Spleen (tissue), 11 donors: ENCODE measurements around the gene SYNJ2. TPM values are rescaled to one million over a fixed set of nuclear protein-coding genes. Genes with fewer than 3 reads are reported as not detected.

ENCODE experiments used
- DNase-seq: peaks from one replicate; pipeline ENCODE4 v3.0.0-alpha.2; 2020
- H3K27ac ChIP-seq, 8 donors: fragments of 200-600 bp; sonication (generic) in 7 of 8; 1 replicate in 4 of 8; 2 replicates in 4 of 8; pipeline versions ENCODE4 v1.5.0 to v1.8.0; 2016 to 2021; ENCODE audit warnings: inconsistent platforms in 4 of 8, mild to moderate bottlenecking in 4 of 8, moderate library complexity in 1 of 8
- H3K27me3 ChIP-seq, 7 donors: fragments of 200-600 bp; sonication (generic) in 6 of 7; replicated peaks in 1 of 7; 1 replicate in 4 of 7; 2 replicates in 3 of 7; pipeline versions ENCODE4 v1.5.0 to v1.8.0; 2016 to 2021; ENCODE audit warnings: inconsistent platforms in 3 of 7, mild to moderate bottlenecking in 1 of 7
- H3K36me3 ChIP-seq, 6 donors: fragments of 200-600 bp; sonication (generic) in 5 of 6; 1 replicate in 4 of 6; 2 replicates in 2 of 6; pipeline versions ENCODE4 v1.5.0 to v1.8.0; 2016 to 2021; ENCODE audit warnings: inconsistent platforms in 2 of 6
- H3K4me1 ChIP-seq, 6 donors: fragments of 200-600 bp; sonication (generic) in 5 of 6; 1 replicate in 3 of 6; 2 replicates in 3 of 6; pipeline versions ENCODE4 v1.5.0 to v1.8.0; 2016 to 2021; ENCODE audit warnings: inconsistent platforms in 3 of 6
- H3K4me3 ChIP-seq, 8 donors: fragments of 200-600 bp; sonication (generic) in 7 of 8; 1 replicate in 4 of 8; 2 replicates in 4 of 8; pipeline versions ENCODE4 v1.5.0 to v1.8.0; 2016 to 2021; ENCODE audit warnings: inconsistent platforms in 4 of 8, mild to moderate bottlenecking in 4 of 8, moderate library complexity in 2 of 8
- H3K9me3 ChIP-seq, 8 donors: fragments of 200-600 bp; sonication (generic) in 7 of 8; 1 replicate in 4 of 8; 2 replicates in 4 of 8; pipeline versions ENCODE4 v1.5.0 to v1.8.0; 2016 to 2021; ENCODE audit warnings: inconsistent platforms in 4 of 8
- CTCF ChIP-seq, 11 experiments: fragments of 200-600 bp in 7 of 11; fragments of 450-650 bp in 4 of 11; sonication (generic) in 4 of 11; IDR thresholded peaks in 8 of 11; conservative IDR thresholded peaks in 3 of 11; 1 replicate in 7 of 11; 2 replicates in 4 of 11; pipeline versions ENCODE4 v1.4.0 to v1.8.0; 2016 to 2021; ENCODE audit warnings: antibody characterized with exemption in 11 of 11, inconsistent platforms in 4 of 11, mild to moderate bottlenecking in 1 of 11
- POLR2A ChIP-seq, 3 donors: fragments of 450-650 bp; IDR thresholded peaks; one replicate each; pipeline ENCODE4 v1.5.1; 2017; ENCODE audit warnings: antibody characterized with exemption in 3 of 3, mild to moderate bottlenecking in 1 of 3
- POLR2AphosphoS5 ChIP-seq, 3 donors: sonication (generic); formaldehyde crosslinking; IDR thresholded peaks; one replicate each; pipeline ENCODE4 v1.5.1; 2017; ENCODE audit warnings: antibody characterized with exemption in 3 of 3
- WGBS, 5 donors: extraction: QIAGEN DNeasy Blood & Tissue Kit in 3 of 5; methylation state at CpG; one replicate each; pipeline versions ENCODE4 v1.1.5 to v1.1.7; 2013 to 2018; 5-methylcytosine and 5-hydroxymethylcytosine counted together
- intact Hi-C: fragments of 100-400 bp; cut with DNase I; formaldehyde crosslinking; loops from one replicate; pipeline ENCODE4 v1.15.0; 2023; ENCODE audit warnings: low total_unique reads
- polyA plus RNA-seq, 3 donors: library from polyadenylated mRNA; stranded (reverse); fragments of 200-250 nt; gene quantifications; one replicate each; pipeline ENCODE4 v1.2.1, GENCODE V29; 2013
- total RNA-seq, 7 donors: library from RNA; depleted of rRNA in 3 of 7; stranded (reverse); fragments of >200 nt in 3 of 7; fragmentation: NEBNext Ultra II Directional in 4 of 7; extraction: Animal tissue kit (Norgen Biotek cat#: 25700) in 4 of 7; gene quantifications; one replicate each; pipeline versions ENCODE4 v1.1.0 to v1.2.1, GENCODE V29; 2016 to 2021
- donor health status: healthy with polysubstance abuse.
- donor health status: DM: no; HTN: no; CAD: no; lungs with moderate emphysema.
- donor health status: DM: no; HTN: no; CAD: no.
- donor health status: Bipolar disorder and iron deficiency.
- donor health status: healthy.
- donor health status: DM: no; HTN: no; CAD: no.
- donor health status: DM: yes; HTN: yes; CAD: no.

The SYNJ2 gene
- total and polyA plus RNA-seq, 10 donors = 2.4 to 34.0 (median 9.2) TPM

- TF ChIP-seq POLR2AphosphoS5 (IDR thresholded peaks at IDR 0.05) (no peak), POLR2A (IDR thresholded peaks at IDR 0.05) (no peak), CTCF (IDR thresholded peaks at IDR 0.05 in 8 of 11, conservative IDR thresholded peaks at IDR 0.05 in 3 of 11) (no peak)
- DNase-seq = no peak
- H3K27me3 ChIP-seq = no peaks in the 10 kb centered on the region
- H3K9me3 ChIP-seq = no peaks in the 10 kb centered on the region
- peaks cover 0 to 7% (median 0%) of the 10 kb centered on the region in 6 donors for H3K36me3 ChIP-seq
- 75 to 93% (median 85%) methylated on average over 3 of the region's 3 CpGs for WGBS, 5 donors
- intact Hi-C loops = no loop called here
- peaks cover 2 to 40% (median 16%) of the 10 kb centered on the region in 6 donors for H3K4me1 ChIP-seq
- no peak overlapping the region for H3K4me3 ChIP-seq
- H3K27ac ChIP-seq = no peak overlapping the region
Measured at GRCh38 chr6:157993076-157993475, 11.4 kb downstream of the SYNJ2 start.

- H3K4me1 ChIP-seq = peaks cover 2 to 29% (median 15%) of the 10 kb centered on the region in 6 donors
- DNase-seq = peak; percentile 25
Measured at GRCh38 chr6:157994125-157994795, 12.6 kb downstream of the SYNJ2 start.

DNA sequence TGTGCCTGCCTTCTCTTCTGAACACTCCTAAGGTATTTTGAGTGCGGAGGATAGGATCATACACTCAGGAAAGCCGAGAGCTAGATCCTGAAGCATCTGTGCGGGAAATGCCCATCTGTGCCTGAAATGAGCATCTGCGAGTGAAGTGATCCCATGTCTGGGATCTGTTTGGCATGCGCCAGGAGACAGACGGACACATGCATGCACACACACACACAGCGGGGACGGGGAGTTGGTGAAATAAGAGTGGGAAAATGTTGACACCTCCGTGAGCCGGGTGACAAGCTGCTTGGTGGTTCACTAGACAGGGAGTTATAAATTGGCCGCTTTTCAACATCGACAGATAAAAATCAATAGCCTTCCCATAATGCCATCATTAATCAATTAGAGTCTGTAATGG is 13.8 kb downstream of the SYNJ2 start:
- peak; percentile 42 for DNase-seq
- peaks cover 0 to 17% (median 6%) of the 10 kb centered on the region in 6 donors for H3K4me1 ChIP-seq
- 94 to 98% (median 98%) methylated on average over 12 of the region's 12 CpGs for WGBS, 5 donors
- no peak overlapping the region for H3K27ac ChIP-seq
- no peak overlapping the region for H3K4me3 ChIP-seq
- no peaks in the 10 kb centered on the region for H3K27me3 ChIP-seq
- H3K9me3 ChIP-seq = no peaks in the 10 kb centered on the region
- TF ChIP-seq CTCF (IDR thresholded peaks at IDR 0.05 in 8 of 11, conservative IDR thresholded peaks at IDR 0.05 in 3 of 11) (no peak), POLR2AphosphoS5 (IDR thresholded peaks at IDR 0.05) (no peak), POLR2A (IDR thresholded peaks at IDR 0.05) (no peak)
- intact Hi-C loops = no loop called here
- H3K36me3 ChIP-seq = peaks cover 0 to 7% (median 0%) of the 10 kb centered on the region in 6 donors

More at GRCh38 chr6:157994125-157994795, 12.6 kb downstream of the SYNJ2 start:
- H3K9me3 ChIP-seq = no peaks in the 10 kb centered on the region
- no peaks in the 10 kb centered on the region for H3K27me3 ChIP-seq
- intact Hi-C loops = no loop called here
- TF ChIP-seq POLR2A (IDR thresholded peaks at IDR 0.05) (no peak), POLR2AphosphoS5 (IDR thresholded peaks at IDR 0.05) (no peak), CTCF (IDR thresholded peaks at IDR 0.05 in 8 of 11, conservative IDR thresholded peaks at IDR 0.05 in 3 of 11) (no peak)
- no peak overlapping the region for H3K27ac ChIP-seq
- peaks cover 0 to 7% (median 0%) of the 10 kb centered on the region in 6 donors for H3K36me3 ChIP-seq
- H3K4me3 ChIP-seq = no peak overlapping the region
- WGBS, 5 donors = 89 to 94% (median 91%) methylated on average over 7 of the region's 7 CpGs

GRCh38 chr6:157996201-157996712 is 14.6 kb downstream of the SYNJ2 start:
- intact Hi-C loops = no loop called here
- 81 to 96% (median 89%) methylated on average over 7 of the region's 7 CpGs for WGBS, 5 donors
- Histone ChIP-seq H3K4me3 (no peak overlapping the region), H3K9me3 (no peaks in the 10 kb centered on the region), H3K36me3 (peaks cover 0 to 7% (median 0%) of the 10 kb centered on the region in 6 donors), H3K27me3 (no peaks in the 10 kb centered on the region), H3K27ac (no peak overlapping the region), H3K4me1 (peaks cover 0 to 9% (median 0%) of the 10 kb centered on the region in 6 donors)
- TF ChIP-seq POLR2A (IDR thresholded peaks at IDR 0.05) = no peak
- TF ChIP-seq POLR2AphosphoS5 (IDR thresholded peaks at IDR 0.05) = no peak
- TF ChIP-seq CTCF (IDR thresholded peaks at IDR 0.05 in 8 of 11, conservative IDR thresholded peaks at IDR 0.05 in 3 of 11) = no peak
- DNase-seq = peak; percentile 36
